SU-DHL-6 (cell line): ENCODE results near the gene SFTA2.

Experiments
- H2AFZ ChIP-seq: fragments of 200-600 bp; sonication (generic); 2 replicates; pipeline ENCODE4 v1.6.1; 2014; ENCODE audit warnings: low read depth, mild to moderate bottlenecking, moderate library complexity, mixed read lengths, antibody characterized with exemption, low read length; ENCODE audit not compliant: severe bottlenecking
- H3F3A ChIP-seq: fragments of 200-600 bp; shearing (Covaris generic); 2 replicates; pipeline ENCODE4 v1.6.0; 2016; ENCODE audit warnings: antibody characterized with exemption, mild to moderate bottlenecking; ENCODE audit not compliant: insufficient read depth
- H3K27ac ChIP-seq: fragments of 200-600 bp; sonication (generic); 2 replicates; pipeline ENCODE4 v1.5.1; 2016; ENCODE audit warnings: low read depth, mild to moderate bottlenecking, low read length, moderate library complexity, mixed read lengths
- H3K27me3 ChIP-seq: fragments of 200-600 bp; sonication (generic), shearing (Covaris generic); 2 replicates; pipeline ENCODE4 v1.6.0; 2014; ENCODE audit warnings: mild to moderate bottlenecking, low read length
- H3K36me3 ChIP-seq: fragments of 200-600 bp; sonication (generic); 2 replicates; pipeline ENCODE4 v1.6.1; 2014; ENCODE audit warnings: mild to moderate bottlenecking, low read length, mixed read lengths
- H3K4me2 ChIP-seq: fragments of 300-600, 200-600 bp; shearing (Covaris generic), sonication (generic); 2 replicates; pipeline ENCODE4 v1.6.0; 2014; ENCODE audit warnings: low read length, low read depth, mild to moderate bottlenecking; ENCODE audit not compliant: poor library complexity, severe bottlenecking
- H3K4me3 ChIP-seq: fragments of 200-600 bp; sonication (generic); 2 replicates; pipeline ENCODE4 v1.5.1; 2014; ENCODE audit warnings: antibody characterized with exemption, low read length, mild to moderate bottlenecking, mixed read lengths; ENCODE audit not compliant: insufficient read depth, poor library complexity, severe bottlenecking
- H3K79me2 ChIP-seq: fragments of 200-600 bp; sonication (generic); 2 replicates; pipeline ENCODE4 v1.6.1; 2014; ENCODE audit warnings: mild to moderate bottlenecking, low read length, moderate library complexity; ENCODE audit not compliant: insufficient read depth
- H3K9ac ChIP-seq: fragments of 200-600 bp; sonication (generic); 2 replicates; pipeline ENCODE4 v1.7.0; 2014; ENCODE audit warnings: mild to moderate bottlenecking, low read length
- H3K9me2 ChIP-seq: fragments of 200-600 bp; sonication (generic); replicated peaks from 2 replicates; pipeline ENCODE4 v1.6.1; 2014; ENCODE audit warnings: low read length; ENCODE audit not compliant: insufficient read depth
- H3K9me3 ChIP-seq: fragments of 200-600 bp; sonication (generic); 2 replicates; pipeline ENCODE4 v1.6.1; 2014; ENCODE audit warnings: low read length, mixed read lengths; ENCODE audit not compliant: insufficient read depth
- H4K20me1 ChIP-seq: fragments of 200-600 bp; sonication (generic); 2 replicates; pipeline ENCODE4 v1.6.1; 2014; ENCODE audit warnings: low read depth, mild to moderate bottlenecking, antibody characterized with exemption, low read length, moderate library complexity, mixed read lengths
- CTCF ChIP-seq: fragments of 200-600 bp; sonication (generic); IDR thresholded peaks from one replicate; pipeline ENCODE4 v1.5.1; 2017; ENCODE audit warnings: antibody characterized with exemption, mild to moderate bottlenecking, low read length, moderate library complexity; ENCODE audit not compliant: insufficient read depth, poor library complexity, severe bottlenecking
- EZH2phosphoT487 ChIP-seq: fragments of 200-600 bp; sonication (generic), shearing (Covaris generic); conservative IDR thresholded peaks from 2 replicates; pipeline ENCODE4 v1.6.1; 2018; ENCODE audit warnings: mild to moderate bottlenecking, antibody characterized with exemption, low read length, moderate library complexity, mixed read lengths

Gene SFTA2

GRCh38 chr6:30890646-30891449, 41.1 kb downstream of the SFTA2 start:
- Histone ChIP-seq H3K9me3 (no peaks in the 10 kb centered on the region), H3K4me3 (no peak overlapping the region), H3K27ac (no peak overlapping the region), H3K9me2 (no peaks in the 10 kb centered on the region), H3K36me3 (no peaks in the 10 kb centered on the region), H2AFZ (no peak overlapping the region), H3K27me3 (no peaks in the 10 kb centered on the region), H4K20me1 (no peaks in the 10 kb centered on the region), H3K9ac (no peak overlapping the region), H3K4me2 (no peak overlapping the region), H3F3A (no peaks in the 10 kb centered on the region), H3K79me2 (no peaks in the 10 kb centered on the region)
- TF ChIP-seq EZH2phosphoT487 (no peak), CTCF (no peak)

- H3K27ac ChIP-seq: no peak overlapping the region
- H3K79me2 ChIP-seq: no peaks in the 10 kb centered on the region
- TF ChIP-seq CTCF (no peak), EZH2phosphoT487 (no peak)
- no peak overlapping the region for H2AFZ ChIP-seq
- no peak overlapping the region for H3K4me3 ChIP-seq
- H3K27me3 ChIP-seq: no peaks in the 10 kb centered on the region
- H3K9ac ChIP-seq: no peak overlapping the region
- H3K4me2 ChIP-seq: no peak overlapping the region
- no peaks in the 10 kb centered on the region for H3K36me3 ChIP-seq
- H4K20me1 ChIP-seq: no peaks in the 10 kb centered on the region
- H3K9me2 ChIP-seq: no peaks in the 10 kb centered on the region
- no peaks in the 10 kb centered on the region for H3K9me3 ChIP-seq
- no peaks in the 10 kb centered on the region for H3F3A ChIP-seq
Observed at GRCh38 chr6:30889921-30890645, 41.9 kb downstream of the SFTA2 start.

GRCh38 chr6:30889496-30889885, 42.5 kb downstream of the SFTA2 start:
- Histone ChIP-seq H3K9me3 (no peaks in the 10 kb centered on the region), H3K79me2 (no peaks in the 10 kb centered on the region), H3F3A (no peaks in the 10 kb centered on the region), H3K27me3 (no peaks in the 10 kb centered on the region), H3K27ac (no peak overlapping the region), H3K4me2 (no peak overlapping the region), H4K20me1 (no peaks in the 10 kb centered on the region), H3K4me3 (no peak overlapping the region), H2AFZ (no peak overlapping the region), H3K36me3 (no peaks in the 10 kb centered on the region), H3K9ac (no peak overlapping the region), H3K9me2 (no peaks in the 10 kb centered on the region)
- TF ChIP-seq EZH2phosphoT487: no peak
- no peak for TF ChIP-seq CTCF
